K562 (cell line): ENCODE results near the gene OAT. TPM values are rescaled to one million over a fixed set of nuclear protein-coding genes. Genes with fewer than 3 reads are reported as not detected.

ENCODE experiments used
- ATAC-seq: fragments of 200-7000 bp; cut with Tn5 transposase; 3 replicates; pipeline ENCODE4 v1.9.1; 2020; ENCODE audit warnings: moderate library complexity
- BruUV-seq: library from RNA; stranded (reverse); fragments of 400-500 nt; replicated peaks from 2 replicates; lab custom pipeline; 2021; lab: Mats Ljungman, UMichigan
- CTCF ChIA-PET: fragments of 300-600 bp; formaldehyde crosslinking; extraction: SDS; loops from one replicate; lab custom pipeline; 2021; ENCODE audit warnings: low intra/inter-chr PET ratio; lab: Yijun Ruan, JAX
- POLR2A ChIA-PET: fragments of 300-600, 350-650 bp; sonication (Branson Sonifier 250); formaldehyde crosslinking; extraction: SDS; loops from one replicate; lab custom pipeline; 2021; ENCODE audit warnings: antibody characterized with exemption, inconsistent platforms; lab: Yijun Ruan, JAX
- DNase-seq, 4 experiments: peaks; one replicate each; pipeline versions ENCODE4 v3.0.0 to v3.0.0-alpha.2; 2011 to 2018; ENCODE audit warnings: low spot score in 3 of 4, mixed read lengths in 3 of 4; ENCODE audit errors: extremely low read depth in 1 of 4
- FAIRE-seq: peaks from 2 replicates; lab custom pipeline; 2011; peaks lifted over from hg19 to GRCh38; lab: Jason Lieb, UNC
- H2AFZ ChIP-seq: 2 replicates; pipeline ENCODE4 v1.6.0; 2011; ENCODE audit warnings: low read depth, low read length, control low read depth, inconsistent platforms
- H3K27ac ChIP-seq: fragments of 200-600 bp; 3 replicates; pipeline ENCODE4 v1.8.0; 2011; ENCODE audit warnings: low read depth, mild to moderate bottlenecking, control low read depth, inconsistent platforms, low read length, moderate library complexity, mixed read lengths; ENCODE audit errors: extremely low read depth
- H3K27me3 ChIP-seq, 2 experiments: fragments of 300-600 bp in 1 of 2; 2 replicates in 1 of 2; 3 replicates in 1 of 2; pipeline versions ENCODE4 v1.6.0 to v1.8.0; 2011; ENCODE audit warnings: inconsistent platforms in 2 of 2, low read length in 2 of 2, mild to moderate bottlenecking in 1 of 2, mixed read lengths in 1 of 2, moderate library complexity in 1 of 2; ENCODE audit not compliant: control insufficient read depth in 2 of 2, insufficient read depth in 2 of 2
- H3K36me3 ChIP-seq: fragments of 300-600 bp; 3 replicates; pipeline ENCODE4 v1.8.0; 2011; ENCODE audit warnings: mild to moderate bottlenecking, low read length, inconsistent platforms; ENCODE audit not compliant: control insufficient read depth, insufficient read depth
- H3K4me1 ChIP-seq, 2 experiments: fragments of 200-600 bp in 1 of 2; replicated peaks in 1 of 2; 2 replicates in 1 of 2; 3 replicates in 1 of 2; pipeline versions ENCODE4 v1.5.1 to v1.8.0; 2011; ENCODE audit warnings: inconsistent platforms in 2 of 2, low read length in 2 of 2, mild to moderate bottlenecking in 1 of 2, mixed read lengths in 1 of 2, moderate library complexity in 1 of 2; ENCODE audit not compliant: control insufficient read depth in 2 of 2, insufficient read depth in 2 of 2
- H3K4me2 ChIP-seq: 2 replicates; pipeline ENCODE4 v1.6.1; 2011; ENCODE audit warnings: low read length, control low read depth, inconsistent platforms, mixed read lengths; ENCODE audit not compliant: insufficient read depth
- H3K4me3 ChIP-seq: fragments of 200-600 bp; sonication (generic), shearing (Covaris generic); 2 replicates; pipeline ENCODE4 v1.5.1; 2016; ENCODE audit warnings: control low read depth, inconsistent platforms
- H3K79me2 ChIP-seq: fragments of 200-600 bp; 3 replicates; pipeline ENCODE4 v1.8.0; 2011; ENCODE audit warnings: low read length, inconsistent platforms; ENCODE audit not compliant: control insufficient read depth, insufficient read depth
- H3K9ac ChIP-seq, 2 experiments: 2 replicates each; pipeline versions ENCODE4 v1.6.0 to v1.6.1; 2011; ENCODE audit warnings: low read depth in 2 of 2, low read length in 2 of 2, control low read depth in 1 of 2, inconsistent platforms in 1 of 2, mild to moderate bottlenecking in 1 of 2, mixed read lengths in 1 of 2; ENCODE audit not compliant: insufficient read depth in 1 of 2
- H3K9me1 ChIP-seq: one replicate; pipeline ENCODE4 v1.6.0; 2011; ENCODE audit warnings: inconsistent platforms, mild to moderate bottlenecking, low read length, moderate library complexity; ENCODE audit not compliant: control insufficient read depth, insufficient read depth
- H3K9me3 ChIP-seq: replicated peaks from 2 replicates; pipeline ENCODE4 v1.5.1; 2011; ENCODE audit warnings: low read depth, low read length, inconsistent platforms; ENCODE audit not compliant: control insufficient read depth, insufficient read depth
- H4K20me1 ChIP-seq: replicated peaks from 2 replicates; pipeline ENCODE4 v1.6.1; 2011; ENCODE audit warnings: low read length, inconsistent platforms, mixed read lengths; ENCODE audit not compliant: control insufficient read depth, insufficient read depth
- ATF7 ChIP-seq: fragments of 450-650 bp; IDR thresholded peaks from 2 replicates; pipeline ENCODE4 v1.7.1; 2014; ENCODE audit warnings: mild to moderate bottlenecking, moderate library complexity
- HDAC6 ChIP-seq: IDR thresholded peaks from 2 replicates; pipeline ENCODE4 v1.6.1; 2012; ENCODE audit warnings: low read depth, mild to moderate bottlenecking, control low read depth, inconsistent platforms, low read length, moderate library complexity
- HMGN3 ChIP-seq: IDR thresholded peaks from 2 replicates; pipeline ENCODE4 v1.6.1; 2011; ENCODE audit warnings: borderline replicate concordance, low read depth, mild to moderate bottlenecking, mixed read lengths, low read length; ENCODE audit not compliant: insufficient read length; ENCODE audit errors: extremely low read depth
- PHTF2 ChIP-seq: fragments of 250-450 bp; sonication (Bioruptor Pico); IDR thresholded peaks from 2 replicates; pipeline ENCODE4 v1.5.0; 2021; ENCODE audit warnings: mild to moderate bottlenecking
- PRDM10 ChIP-seq: fragments of 450-650 bp; IDR thresholded peaks from 2 replicates; pipeline ENCODE4 v1.6.1; 2018; ENCODE audit not compliant: partially characterized antibody
- PTBP1 ChIP-seq: fragments of 200-400 bp; formaldehyde crosslinking; IDR thresholded peaks from 2 replicates; pipeline ENCODE4 v1.6.1; 2017; ENCODE audit warnings: low read depth, low read length
- SIN3A ChIP-seq, 2 experiments: fragments of 150-350 bp in 1 of 2; IDR thresholded peaks; 2 replicates each; pipeline ENCODE4 v1.6.1; 2011 to 2016; ENCODE audit warnings: borderline replicate concordance in 2 of 2, low read depth in 2 of 2, low read length in 2 of 2, mild to moderate bottlenecking in 2 of 2, moderate library complexity in 2 of 2; ENCODE audit not compliant: control insufficient read depth in 1 of 2
- SNRNP70 ChIP-seq: fragments of 200-400 bp; formaldehyde crosslinking; optimal IDR thresholded peaks from 2 replicates; pipeline ENCODE3; 2017; ENCODE audit warnings: low read depth, low read length
- WGBS: fragments of 100-300 bp; shearing (Covaris generic); methylation state at CpG from one replicate; pipeline ENCODE4 v1.1.6; 2016; ENCODE audit warnings: low coverage, mixed read lengths; ENCODE audit not compliant: insufficient coverage; ENCODE audit errors: missing lambda C conversion rate; 5-methylcytosine and 5-hydroxymethylcytosine counted together
- in situ Hi-C: fragments of 300-500 bp; cut with MboI; formaldehyde crosslinking; loops from 4 replicates; pipeline ENCODE4 v1.15.0; 2018; ENCODE audit warnings: inconsistent platforms, mixed read lengths
- intact Hi-C: fragments of 100-400 bp; cut with micrococcal nuclease; formaldehyde crosslinking; loops from 2 replicates; pipeline ENCODE4 v1.14.2; 2022
- polyA plus RNA-seq, 8 experiments: library from polyadenylated mRNA; depleted of rRNA in 4 of 8; stranded (reverse) in 5 of 8; unstranded in 3 of 8; fragments of >200 nt; fragmentation: Nextera tagmentation in 2 of 8; fragmentation: Illumina TruSeq in 1 of 8; extraction: Ambion mirVana in 2 of 8; extraction: Trizol in 1 of 8; gene quantifications; 2 replicates each; pipeline versions ENCODE4 v1.2.1 to v1.2.3, GENCODE V29; 2011 to 2014; ENCODE audit warnings: inconsistent platforms in 1 of 8, missing spikeins in 1 of 8
- total RNA-seq, 7 experiments: library from RNA; depleted of rRNA in 6 of 7; stranded (reverse); fragments of >200 nt in 6 of 7; fragmentation: Illumina TruSeq in 2 of 7; extraction: Trizol in 2 of 7; gene quantifications; 2 replicates each; pipeline versions ENCODE4 v1.2.1 to v1.2.3, GENCODE V29; 2011 to 2021; ENCODE audit warnings: low replicate concordance in 1 of 7
- TF ChIP-seq, protein P1 (sequence below): sonication (generic); formaldehyde crosslinking; IDR thresholded peaks from 2 replicates; pipeline ENCODE4 v1.9.0; 2022; ENCODE audit warnings: mild to moderate bottlenecking, missing genetic modification reagents
- TF ChIP-seq, protein P2 (sequence below), 3 experiments: IDR thresholded peaks in 2 of 3; conservative IDR thresholded peaks in 1 of 3; 2 replicates each; pipeline ENCODE4 v1.5.1; 2011 to 2012; ENCODE audit warnings: low read length in 3 of 3, mild to moderate bottlenecking in 3 of 3, control low read depth in 2 of 3, improper control_type of control experiment in 1 of 3, inconsistent platforms in 1 of 3, low read depth in 1 of 3, mixed read lengths in 1 of 3, moderate library complexity in 1 of 3; ENCODE audit not compliant: insufficient read depth in 2 of 3
- TF ChIP-seq, protein P3 (sequence below): fragments of 450-650 bp; IDR thresholded peaks from 2 replicates; pipeline ENCODE4 v1.6.1; 2016; ENCODE audit warnings: antibody characterized with exemption

OAT gene
- total and polyA plus RNA-seq, 9 of the 15 experiments (the other 6 are each of a cell fraction or from before 2014, with no cell fraction given): 100 to 312 (median 163) TPM

DNA sequence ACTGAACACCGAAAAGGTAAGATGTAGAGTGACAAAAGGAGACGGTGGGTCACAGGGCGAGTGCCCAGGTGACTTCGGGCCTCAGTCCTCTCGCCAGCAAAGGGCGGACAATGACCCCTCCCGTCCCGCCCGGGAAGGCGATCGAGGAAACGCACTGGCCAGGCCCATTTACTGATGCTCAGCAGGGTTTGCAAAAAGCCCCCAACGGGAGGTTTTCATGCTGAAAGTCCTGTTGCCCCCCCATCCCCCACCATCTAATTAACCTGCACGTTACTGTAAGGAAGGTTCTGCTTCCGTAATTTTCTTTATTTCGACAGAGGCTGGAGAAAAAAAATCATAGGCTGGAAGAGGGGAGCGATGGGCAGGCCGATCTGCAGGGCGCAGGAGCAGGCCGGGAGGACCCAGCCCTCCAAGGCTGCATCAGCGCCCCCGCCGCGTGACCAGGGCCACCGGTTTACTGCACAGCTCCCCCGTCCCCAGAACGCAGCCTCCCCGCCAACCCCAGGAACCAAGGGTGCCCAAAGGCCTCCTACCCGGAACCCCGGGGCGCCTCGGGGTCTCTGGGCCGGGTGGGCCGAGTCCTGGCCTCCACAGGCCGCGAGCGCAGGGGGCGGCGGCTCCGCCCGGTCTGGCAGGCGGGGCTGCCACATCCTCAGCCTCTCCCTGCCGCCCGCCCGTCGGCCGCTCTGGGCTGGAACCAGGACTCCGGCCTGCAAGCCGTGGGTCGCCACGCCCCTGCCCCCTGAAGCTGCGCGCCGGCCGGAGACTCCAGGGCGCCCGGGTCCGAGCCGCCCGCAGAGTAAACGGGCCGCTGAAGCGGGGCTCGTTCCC lies 613 bp downstream of the OAT start:
- BruUV-seq: no TSS peak
- no peak for TF ChIP-seq ATF7
- TF ChIP-seq, protein P1, sequence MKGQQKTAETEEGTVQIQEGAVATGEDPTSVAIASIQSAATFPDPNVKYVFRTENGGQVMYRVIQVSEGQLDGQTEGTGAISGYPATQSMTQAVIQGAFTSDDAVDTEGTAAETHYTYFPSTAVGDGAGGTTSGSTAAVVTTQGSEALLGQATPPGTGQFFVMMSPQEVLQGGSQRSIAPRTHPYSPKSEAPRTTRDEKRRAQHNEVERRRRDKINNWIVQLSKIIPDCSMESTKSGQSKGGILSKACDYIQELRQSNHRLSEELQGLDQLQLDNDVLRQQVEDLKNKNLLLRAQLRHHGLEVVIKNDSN: peak; percentile 66
- TF ChIP-seq, protein P2, sequence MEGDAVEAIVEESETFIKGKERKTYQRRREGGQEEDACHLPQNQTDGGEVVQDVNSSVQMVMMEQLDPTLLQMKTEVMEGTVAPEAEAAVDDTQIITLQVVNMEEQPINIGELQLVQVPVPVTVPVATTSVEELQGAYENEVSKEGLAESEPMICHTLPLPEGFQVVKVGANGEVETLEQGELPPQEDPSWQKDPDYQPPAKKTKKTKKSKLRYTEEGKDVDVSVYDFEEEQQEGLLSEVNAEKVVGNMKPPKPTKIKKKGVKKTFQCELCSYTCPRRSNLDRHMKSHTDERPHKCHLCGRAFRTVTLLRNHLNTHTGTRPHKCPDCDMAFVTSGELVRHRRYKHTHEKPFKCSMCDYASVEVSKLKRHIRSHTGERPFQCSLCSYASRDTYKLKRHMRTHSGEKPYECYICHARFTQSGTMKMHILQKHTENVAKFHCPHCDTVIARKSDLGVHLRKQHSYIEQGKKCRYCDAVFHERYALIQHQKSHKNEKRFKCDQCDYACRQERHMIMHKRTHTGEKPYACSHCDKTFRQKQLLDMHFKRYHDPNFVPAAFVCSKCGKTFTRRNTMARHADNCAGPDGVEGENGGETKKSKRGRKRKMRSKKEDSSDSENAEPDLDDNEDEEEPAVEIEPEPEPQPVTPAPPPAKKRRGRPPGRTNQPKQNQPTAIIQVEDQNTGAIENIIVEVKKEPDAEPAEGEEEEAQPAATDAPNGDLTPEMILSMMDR (IDR thresholded peaks at IDR 0.05 in 2 of 3, conservative IDR thresholded peaks at IDR 0.05 in 1 of 3; ENCODE audit: insufficient read depth in 2 of 3, low read depth in 1 of 3, low read length in 3 of 3): peak in 1 of 3 experiments; percentile 16; a peak in 1 of 6 replicates
- TF ChIP-seq SIN3A (IDR thresholded peaks at IDR 0.05; ENCODE audit: borderline replicate concordance in 2 of 2, control insufficient read depth in 1 of 2, low read depth in 2 of 2, low read length in 2 of 2): peak in 1 of 2 experiments; percentile 63; a peak in 1 of 4 replicates
- peak; percentile 60; the same call in 1 of the 2 replicates for TF ChIP-seq PHTF2 (CRISPR knock-in tag)
- TF ChIP-seq HMGN3: peak; percentile 30
- TF ChIP-seq PRDM10: peak; percentile 48
- TF ChIP-seq PTBP1: no peak
- TF ChIP-seq, protein P3, sequence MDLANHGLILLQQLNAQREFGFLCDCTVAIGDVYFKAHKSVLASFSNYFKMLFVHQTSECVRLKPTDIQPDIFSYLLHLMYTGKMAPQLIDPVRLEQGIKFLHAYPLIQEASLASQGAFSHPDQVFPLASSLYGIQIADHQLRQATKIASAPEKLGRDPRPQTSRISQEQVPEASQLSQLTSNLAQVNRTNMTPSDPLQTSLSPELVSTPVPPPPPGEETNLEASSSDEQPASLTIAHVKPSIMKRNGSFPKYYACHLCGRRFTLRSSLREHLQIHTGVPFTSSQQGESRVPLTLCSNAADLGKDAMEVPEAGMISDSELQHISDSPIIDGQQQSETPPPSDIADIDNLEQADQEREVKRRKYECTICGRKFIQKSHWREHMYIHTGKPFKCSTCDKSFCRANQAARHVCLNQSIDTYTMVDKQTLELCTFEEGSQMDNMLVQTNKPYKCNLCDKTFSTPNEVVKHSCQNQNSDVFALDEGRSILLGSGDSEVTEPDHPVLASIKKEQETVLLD: no peak
- no peak for TF ChIP-seq SNRNP70
- no peak for TF ChIP-seq HDAC6

More for the DNA sequence above, 613 bp downstream of the OAT start:
- H3K4me1 ChIP-seq: peaks cover 33 to 37% of the 10 kb centered on the region in 2 experiments
- peak in 2 of 4 experiments; percentile 42 to 60 for DNase-seq
- peak overlapping the region; percentile 67; the same call in 2 of the 3 replicates for H3K27ac ChIP-seq
- H3K36me3 ChIP-seq: peaks cover 17% of the 10 kb centered on the region
- CTCF ChIA-PET: no interaction called here
- no peaks in the 10 kb centered on the region for H3K9me3 ChIP-seq
- peak overlapping the region; percentile 40; the same call in 1 of the 2 replicates for H2AFZ ChIP-seq
- H4K20me1 ChIP-seq: peaks cover 14% of the 10 kb centered on the region; the same call in 1 of the 2 replicates
- peak overlapping the region; percentile 69 for H3K4me3 ChIP-seq
- intact Hi-C loops: loop anchor here (5.0 kb wide), 1 partner anchor 49 kb away; no protein-coding TSS in a partner anchor
- peak overlapping the region; percentile 70 for H3K4me2 ChIP-seq
- in situ Hi-C loops: no loop called here
- 2% methylated on average over 30 of the region's 64 CpGs for WGBS
- peak overlapping the region; percentile 53 to 91 for H3K9ac ChIP-seq
- POLR2A ChIA-PET: interaction anchor here (0.6 to 1.5 kb wide), 12 partner anchors 9 to 124 kb away, joined by 3 to 10 read pairs (median 3); no protein-coding TSS in a partner anchor
- no peak for FAIRE-seq
- H3K79me2 ChIP-seq: peaks cover 57% of the 10 kb centered on the region
- H3K9me1 ChIP-seq: no peaks in the 10 kb centered on the region
- H3K27me3 ChIP-seq: no peaks in the 10 kb centered on the region
- ATAC-seq: peak; percentile 68
